Measurements from ENCODE around the gene PIK3CB. TPM values are rescaled to one million over a fixed set of nuclear protein-coding genes. Genes with fewer than 3 reads are reported as not detected.
"Not testable (repeated sequence)": the region's sequence is repeated elsewhere in the genome, so short reads cannot be mapped to it uniquely, and the experiment has no call there.

Gene PIK3CB
- total and polyA plus RNA-seq, 2 experiments from 2014 or later: 8.1 to 12.6 TPM

DNA sequence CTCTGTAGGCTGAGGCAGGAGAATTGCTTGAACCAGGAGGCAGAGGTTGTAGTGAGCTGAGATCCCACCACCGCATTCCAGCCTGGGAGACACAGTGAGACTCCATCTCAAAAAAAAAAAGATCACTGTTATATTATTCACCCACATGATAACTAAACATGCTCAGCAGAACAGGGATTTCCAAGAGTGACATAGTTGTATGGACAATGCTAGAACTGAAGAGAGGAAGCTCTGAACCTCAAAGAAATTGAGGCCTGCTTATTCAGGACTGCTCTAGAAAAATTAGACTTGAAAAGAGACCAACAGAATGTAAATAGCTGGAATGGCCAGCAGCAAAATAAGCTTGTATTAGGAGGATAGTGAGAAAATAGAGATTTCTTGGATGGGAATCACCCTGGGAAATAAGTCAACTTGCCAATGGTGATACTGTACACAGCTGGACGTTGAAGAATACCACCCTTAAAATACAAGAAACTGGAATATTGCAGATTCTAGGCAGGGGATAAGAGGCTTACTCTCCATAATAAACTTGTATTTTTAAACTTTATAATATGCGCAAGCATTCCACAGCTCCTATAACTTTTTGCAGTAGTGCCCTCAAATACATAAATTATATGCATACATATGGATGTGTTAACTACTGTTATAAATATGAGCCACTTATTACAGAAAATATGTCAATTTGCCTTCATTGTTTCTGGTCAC, 28.2 kb downstream of the PIK3CB start:
- Histone ChIP-seq H3K36me3 (no peaks in the 10 kb centered on the region), H3K9me3 (ENCODE audit: low read depth) (no peaks in the 10 kb centered on the region), H3K4me1 (ENCODE audit: low read depth) (no peaks in the 10 kb centered on the region), H3K4me3 (no peak overlapping the region), H3K27me3 (no peaks in the 10 kb centered on the region), H3K27ac (no peak overlapping the region)
- DNase-seq (ENCODE audit: low read depth in 1 of 2, low spot score in 1 of 2): no peak
- TF ChIP-seq, protein P1, sequence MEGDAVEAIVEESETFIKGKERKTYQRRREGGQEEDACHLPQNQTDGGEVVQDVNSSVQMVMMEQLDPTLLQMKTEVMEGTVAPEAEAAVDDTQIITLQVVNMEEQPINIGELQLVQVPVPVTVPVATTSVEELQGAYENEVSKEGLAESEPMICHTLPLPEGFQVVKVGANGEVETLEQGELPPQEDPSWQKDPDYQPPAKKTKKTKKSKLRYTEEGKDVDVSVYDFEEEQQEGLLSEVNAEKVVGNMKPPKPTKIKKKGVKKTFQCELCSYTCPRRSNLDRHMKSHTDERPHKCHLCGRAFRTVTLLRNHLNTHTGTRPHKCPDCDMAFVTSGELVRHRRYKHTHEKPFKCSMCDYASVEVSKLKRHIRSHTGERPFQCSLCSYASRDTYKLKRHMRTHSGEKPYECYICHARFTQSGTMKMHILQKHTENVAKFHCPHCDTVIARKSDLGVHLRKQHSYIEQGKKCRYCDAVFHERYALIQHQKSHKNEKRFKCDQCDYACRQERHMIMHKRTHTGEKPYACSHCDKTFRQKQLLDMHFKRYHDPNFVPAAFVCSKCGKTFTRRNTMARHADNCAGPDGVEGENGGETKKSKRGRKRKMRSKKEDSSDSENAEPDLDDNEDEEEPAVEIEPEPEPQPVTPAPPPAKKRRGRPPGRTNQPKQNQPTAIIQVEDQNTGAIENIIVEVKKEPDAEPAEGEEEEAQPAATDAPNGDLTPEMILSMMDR (IDR thresholded peaks at IDR 0.05; ENCODE audit: low read depth, low read length): no peak

DNA sequence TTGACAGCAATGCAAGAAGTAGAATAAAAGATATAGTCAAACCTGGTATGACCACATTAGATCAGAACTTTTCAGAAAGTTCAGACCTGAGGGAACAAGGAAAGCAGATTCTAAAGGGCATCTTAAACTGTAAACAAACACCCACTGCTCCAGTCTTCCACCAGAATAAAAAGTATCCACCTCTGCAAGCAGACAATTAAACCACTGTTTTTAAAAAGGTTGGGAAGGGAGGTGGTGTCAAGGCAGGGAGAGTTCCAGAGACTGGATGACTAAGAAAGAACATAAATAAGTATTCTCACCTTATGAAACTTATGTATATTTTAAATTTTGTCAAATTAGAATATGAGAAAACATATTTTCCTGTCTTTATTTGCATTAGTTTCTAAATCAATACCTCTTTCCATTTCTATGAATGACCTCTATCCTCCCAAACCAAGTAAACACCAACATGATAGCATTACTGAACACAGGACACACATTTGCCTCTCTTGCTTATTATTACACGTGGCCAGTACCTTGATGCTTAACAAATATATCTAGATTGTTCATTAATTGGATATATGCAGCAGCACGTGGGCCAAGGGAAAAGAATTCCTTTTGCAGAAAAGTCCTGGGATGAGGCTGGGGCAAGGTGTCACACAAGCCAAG, 31.6 kb downstream of the PIK3CB start:
- Histone ChIP-seq H3K36me3 (no peaks in the 10 kb centered on the region), H3K27me3 (no peaks in the 10 kb centered on the region), H3K4me3 (no peak overlapping the region), H3K9me3 (ENCODE audit: low read depth) (no peaks in the 10 kb centered on the region), H3K4me1 (ENCODE audit: low read depth) (no peaks in the 10 kb centered on the region), H3K27ac (no peak overlapping the region)
- no peak for DNase-seq (ENCODE audit: low read depth in 1 of 2, low spot score in 1 of 2)
- TF ChIP-seq, protein P1 (IDR thresholded peaks at IDR 0.05; ENCODE audit: low read depth, low read length): no peak

DNA sequence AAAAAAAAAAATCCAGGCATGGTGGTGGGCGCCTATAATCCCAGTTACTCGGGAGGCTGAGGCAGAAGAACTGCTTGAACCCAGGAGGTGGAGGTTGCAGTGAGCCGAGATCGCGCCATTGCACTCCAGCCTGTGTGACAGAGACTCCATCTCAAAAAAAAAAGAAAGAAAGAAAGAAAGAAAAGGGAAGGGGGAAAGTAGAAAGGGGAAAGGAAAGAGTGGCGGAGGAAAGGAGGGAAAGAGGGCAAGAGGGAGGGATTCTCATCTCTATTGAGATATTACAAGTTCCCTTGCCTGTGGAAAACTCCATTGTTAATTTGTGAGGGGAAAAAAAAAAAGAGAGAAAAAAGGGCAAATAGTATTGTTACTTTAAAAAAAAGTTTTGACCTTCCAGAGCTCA, 32.5 kb downstream of the PIK3CB start:
- H3K4me1 ChIP-seq (ENCODE audit: low read depth); DNase-seq (ENCODE audit: low read depth in 1 of 2, low spot score in 1 of 2); H3K4me3 ChIP-seq; H3K36me3 ChIP-seq; H3K27ac ChIP-seq; H3K27me3 ChIP-seq; H3K9me3 ChIP-seq (ENCODE audit: low read depth): not testable (repeated sequence)

DNA sequence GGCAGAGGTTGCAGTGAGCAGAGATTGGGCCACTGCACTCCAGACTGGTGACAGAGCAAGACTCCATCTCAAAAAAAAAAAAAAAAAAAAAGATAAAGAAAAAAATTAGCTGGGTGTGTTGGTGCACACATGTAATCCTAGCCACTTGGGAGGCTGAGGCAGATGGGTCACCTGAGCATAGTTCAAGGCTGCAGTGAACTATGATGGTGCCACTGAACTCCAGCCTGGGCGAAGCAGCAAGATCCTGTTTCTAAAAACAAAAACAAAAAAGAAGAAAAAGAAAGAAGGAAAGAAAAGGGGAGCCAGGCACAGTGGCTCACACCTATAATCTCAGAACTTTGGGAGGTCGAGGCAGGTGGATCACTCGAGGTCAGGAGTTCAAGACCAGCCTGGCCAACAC, 32.9 kb downstream of the PIK3CB start:
- no peak for DNase-seq (ENCODE audit: low read depth in 1 of 2, low spot score in 1 of 2)
- Histone ChIP-seq H3K36me3 (no peaks in the 10 kb centered on the region), H3K4me3 (no peak overlapping the region), H3K9me3 (ENCODE audit: low read depth) (no peaks in the 10 kb centered on the region), H3K27me3 (no peaks in the 10 kb centered on the region), H3K4me1 (ENCODE audit: low read depth) (no peaks in the 10 kb centered on the region), H3K27ac (no peak overlapping the region)
- TF ChIP-seq, protein P1 (IDR thresholded peaks at IDR 0.05; ENCODE audit: low read depth, low read length): no peak

DNA sequence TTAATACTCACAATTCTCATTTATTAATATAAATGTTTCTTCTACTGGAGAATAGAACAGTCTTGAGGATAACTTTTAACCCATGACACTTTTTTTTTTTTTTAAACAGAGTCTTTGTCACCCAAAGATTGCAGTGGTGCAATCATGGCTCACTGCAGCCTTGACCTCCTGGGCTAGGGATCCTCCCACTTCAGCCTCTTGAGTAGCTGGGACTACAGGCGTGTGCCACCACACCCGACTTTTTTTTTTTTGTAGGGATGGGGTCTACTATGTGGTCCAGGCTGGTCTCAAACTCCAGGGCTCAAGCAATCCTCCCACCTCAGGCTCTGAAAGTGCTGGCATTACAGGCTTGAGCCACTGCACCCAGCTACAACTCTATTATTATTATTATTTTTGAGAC, 34.5 kb downstream of the PIK3CB start:
- TF ChIP-seq, protein P1 (IDR thresholded peaks at IDR 0.05; ENCODE audit: low read depth, low read length): no peak
- no peak for DNase-seq (ENCODE audit: low read depth in 1 of 2, low spot score in 1 of 2)
- H3K27me3 ChIP-seq: no peaks in the 10 kb centered on the region
- H3K4me1 ChIP-seq (ENCODE audit: low read depth): no peaks in the 10 kb centered on the region
- H3K36me3 ChIP-seq: no peaks in the 10 kb centered on the region
- no peak overlapping the region for H3K4me3 ChIP-seq
- no peaks in the 10 kb centered on the region for H3K9me3 ChIP-seq (ENCODE audit: low read depth)
- no peak overlapping the region for H3K27ac ChIP-seq

DNA sequence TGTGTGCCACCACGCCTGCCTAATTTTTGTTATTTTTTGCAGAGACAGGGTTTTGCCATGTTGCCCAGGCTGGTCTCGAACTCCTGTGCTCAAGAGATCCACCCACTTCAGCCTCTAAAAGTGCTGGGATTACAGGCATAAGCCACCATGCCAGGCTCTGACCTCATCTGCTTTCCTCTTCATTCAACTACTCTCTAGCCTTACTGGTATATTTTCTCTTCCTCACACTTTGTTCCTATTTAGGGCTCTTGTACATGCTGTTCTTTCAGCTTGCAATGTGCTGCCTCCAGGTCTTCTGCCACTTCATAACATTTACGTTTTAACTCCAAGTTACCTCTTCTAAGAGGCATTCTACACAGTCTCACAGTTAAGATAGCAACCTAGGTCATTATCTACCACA, 34.9 kb downstream of the PIK3CB start:
- no peak overlapping the region for H3K4me3 ChIP-seq
- H3K9me3 ChIP-seq (ENCODE audit: low read depth): no peaks in the 10 kb centered on the region
- H3K27me3 ChIP-seq: no peaks in the 10 kb centered on the region
- TF ChIP-seq, protein P1 (IDR thresholded peaks at IDR 0.05; ENCODE audit: low read depth, low read length): no peak
- DNase-seq (ENCODE audit: low read depth in 1 of 2, low spot score in 1 of 2): no peak
- no peaks in the 10 kb centered on the region for H3K36me3 ChIP-seq
- H3K4me1 ChIP-seq (ENCODE audit: low read depth): no peaks in the 10 kb centered on the region
- H3K27ac ChIP-seq: no peak overlapping the region

Measured in cardiac muscle cell (in vitro differentiated cells and primary cell).